Measurements from ENCODE around the gene MYOZ2.

Gene MYOZ2

DNA sequence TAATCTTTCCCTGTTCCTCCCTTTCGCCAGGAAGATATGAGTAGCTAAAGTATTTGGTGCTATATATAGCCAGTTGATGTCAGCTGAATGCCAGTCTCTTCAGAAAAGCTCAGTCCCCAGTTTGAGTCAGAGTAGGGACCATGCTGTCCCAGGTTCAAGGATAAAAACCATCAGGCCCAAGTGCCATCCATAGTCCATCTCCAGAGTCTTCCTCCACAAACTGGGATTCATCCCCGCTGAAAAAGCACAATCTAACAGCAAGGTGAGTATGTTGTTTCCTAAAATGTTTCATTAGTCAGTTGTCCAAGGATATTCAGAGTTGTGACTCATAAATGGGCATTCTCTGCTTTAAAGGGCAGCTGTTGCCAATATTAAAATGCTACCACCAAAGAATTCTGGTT lies at the start of gene MYOZ2:
TSS of gene MYOZ2 (plus strand) at position 112 of the 401 bp plus-strand sequence. CDS start 694 bp downstream, outside the sequence.
- no peak for DNase-seq

GRCh38 chr4:119087121-119087520 lies 48.5 kb upstream of the MYOZ2 start:
- DNase-seq: no peak

DNA sequence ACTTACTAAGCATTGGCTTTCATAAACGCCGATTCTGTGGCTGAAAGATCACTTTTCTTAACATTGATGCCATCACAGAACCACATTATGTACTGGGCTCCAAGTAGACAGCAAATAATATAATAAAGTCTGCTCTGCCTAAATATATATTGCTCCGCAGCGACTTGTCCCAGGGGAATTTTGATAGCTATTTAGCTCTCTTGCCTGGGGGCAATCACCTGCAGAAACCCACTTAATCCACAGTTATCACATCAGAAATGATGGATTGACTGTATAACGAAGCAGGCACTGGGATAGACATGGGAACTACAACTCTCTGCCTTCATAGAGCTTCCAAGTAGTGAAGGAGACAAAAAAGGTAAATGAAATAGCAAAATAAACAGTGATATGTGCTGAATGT lies 48.0 kb upstream of the MYOZ2 start:
- no peak for DNase-seq

- no peak for DNase-seq
Observed at GRCh38 chr4:119093042-119093827, 42.4 kb upstream of the MYOZ2 start.

- no peak for DNase-seq
Observed at GRCh38 chr4:119097282-119097900, 38.2 kb upstream of the MYOZ2 start.

DNA sequence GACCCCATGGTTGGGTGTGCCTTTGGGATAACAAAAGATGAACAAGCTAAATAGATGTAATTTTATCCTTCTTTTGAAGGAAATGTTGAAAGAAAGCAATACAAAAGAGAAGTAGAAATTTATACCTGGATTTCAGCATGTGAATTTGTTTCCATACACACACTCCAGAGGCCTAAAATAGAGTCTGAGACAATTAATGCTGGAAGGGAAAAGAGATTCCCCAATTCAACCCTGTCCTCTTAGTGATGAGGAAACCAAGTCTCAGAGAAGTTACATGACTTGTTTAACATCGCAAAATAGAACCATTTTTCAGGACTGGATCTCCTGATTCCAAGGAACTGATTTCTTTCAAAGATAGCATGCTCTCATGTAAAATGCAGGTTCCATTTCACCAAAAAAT lies 37.3 kb upstream of the MYOZ2 start:
- no peak for DNase-seq

GRCh38 chr4:119099227-119099810 lies 36.3 kb upstream of the MYOZ2 start:
- no peak for DNase-seq

- DNase-seq: no peak
Observed at GRCh38 chr4:119100655-119101054, 35.0 kb upstream of the MYOZ2 start.

DNA sequence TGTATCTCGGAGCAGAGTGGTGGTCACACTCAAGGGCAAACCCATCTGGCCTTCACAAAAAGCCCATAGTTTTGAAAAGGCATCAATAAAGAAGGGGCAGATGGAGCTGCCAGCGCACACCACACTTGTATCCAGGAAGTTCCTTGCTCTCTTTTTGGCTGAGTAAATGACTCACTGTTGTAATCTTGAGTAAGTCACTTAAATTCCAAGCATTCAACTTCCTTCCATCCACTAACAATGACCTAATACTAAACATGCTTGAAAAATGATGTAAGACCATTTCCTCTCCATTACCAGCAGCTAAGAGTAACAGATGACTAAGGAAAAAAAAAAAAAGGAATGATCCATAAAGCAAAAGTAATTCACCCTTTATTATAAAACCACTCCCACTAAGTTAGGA lies 32.4 kb upstream of the MYOZ2 start:
- no peak for DNase-seq

DNA sequence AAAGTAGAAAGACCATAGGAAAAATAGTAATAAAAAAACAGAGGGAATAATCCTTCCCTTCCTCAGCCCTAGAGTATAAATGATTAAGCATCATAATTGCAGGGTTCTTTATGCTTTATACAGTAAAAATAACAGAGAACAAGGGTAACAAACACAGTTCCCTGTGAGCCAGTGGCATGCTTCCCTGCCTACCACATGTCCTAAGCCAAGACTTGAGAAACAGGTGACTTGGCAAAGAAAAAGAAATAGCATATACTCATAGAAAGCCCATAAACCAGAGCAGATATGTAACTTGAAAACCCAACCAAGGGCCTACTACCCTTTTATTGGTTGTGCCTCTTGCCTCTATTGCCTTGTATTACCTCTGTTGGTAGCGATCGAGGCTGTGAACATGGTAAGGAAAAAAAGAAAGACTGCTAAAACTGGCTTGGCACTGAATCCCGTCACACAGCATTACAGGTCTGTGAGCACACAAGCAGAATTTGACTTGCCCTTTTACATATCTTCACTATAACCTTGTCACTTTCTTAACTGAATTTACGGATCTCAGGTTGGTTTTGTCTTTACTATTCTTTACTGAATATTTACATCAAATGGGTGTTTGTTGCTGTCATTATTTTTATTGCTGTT lies 30.9 kb upstream of the MYOZ2 start:
- DNase-seq: no peak

DNA sequence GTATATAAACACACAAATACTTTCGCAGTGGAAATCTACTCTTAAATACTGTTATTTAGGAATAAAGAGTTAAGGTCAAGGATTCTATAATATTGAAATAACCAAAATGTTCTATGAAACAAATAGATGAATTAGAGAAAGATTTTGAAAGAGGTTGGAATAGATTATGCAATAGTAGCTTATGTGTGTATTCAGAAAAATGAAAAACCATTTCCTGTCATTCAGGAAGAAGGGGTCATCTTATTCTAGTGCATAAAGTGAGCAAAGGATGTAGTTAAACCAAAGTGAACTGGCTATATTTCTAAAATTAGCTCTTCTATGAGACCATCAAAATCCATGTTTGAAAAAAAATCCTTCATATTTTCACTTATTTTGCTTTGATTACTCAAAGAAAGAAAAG lies 30.0 kb upstream of the MYOZ2 start:
- no peak for DNase-seq

GRCh38 chr4:119106036-119107000 lies 29.3 kb upstream of the MYOZ2 start:
- DNase-seq: no peak

- no peak for DNase-seq
Observed at GRCh38 chr4:119110121-119110520, 25.5 kb upstream of the MYOZ2 start.

GRCh38 chr4:119111296-119111695 lies 24.3 kb upstream of the MYOZ2 start:
- DNase-seq: no peak

DNA sequence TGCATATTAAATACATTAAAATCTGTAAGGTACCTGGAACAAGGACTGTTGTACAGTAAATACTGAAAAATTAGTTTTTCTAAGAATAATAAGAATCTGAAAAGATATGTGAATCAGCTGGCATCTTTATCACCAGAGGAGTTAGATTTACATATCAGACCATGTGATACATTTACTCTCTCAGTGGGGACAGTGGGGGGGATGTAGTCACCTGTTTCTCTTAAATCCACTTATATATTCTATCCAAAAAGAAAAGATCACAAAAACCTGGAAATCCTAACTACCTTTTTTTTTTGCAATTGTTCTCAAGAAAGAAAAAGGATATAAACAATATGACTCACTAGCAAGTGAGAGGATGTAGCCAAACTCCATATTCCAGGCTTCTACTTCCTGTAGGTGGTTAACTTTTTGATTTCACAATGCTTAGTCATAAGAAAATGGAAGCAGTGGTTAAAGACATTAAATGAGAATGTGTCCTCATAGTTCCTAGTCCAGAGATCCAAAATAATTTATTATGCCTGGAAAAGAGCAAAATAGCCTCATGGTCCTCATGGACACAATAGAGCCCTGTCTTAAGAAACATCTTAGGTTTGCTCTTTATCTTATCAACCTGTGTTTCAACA lies 22.5 kb upstream of the MYOZ2 start:
- no peak for DNase-seq

- no peak for DNase-seq
Observed at GRCh38 chr4:119116021-119116420, 19.6 kb upstream of the MYOZ2 start.

- DNase-seq: no peak
Observed at GRCh38 chr4:119116925-119117900, 18.4 kb upstream of the MYOZ2 start.

DNA sequence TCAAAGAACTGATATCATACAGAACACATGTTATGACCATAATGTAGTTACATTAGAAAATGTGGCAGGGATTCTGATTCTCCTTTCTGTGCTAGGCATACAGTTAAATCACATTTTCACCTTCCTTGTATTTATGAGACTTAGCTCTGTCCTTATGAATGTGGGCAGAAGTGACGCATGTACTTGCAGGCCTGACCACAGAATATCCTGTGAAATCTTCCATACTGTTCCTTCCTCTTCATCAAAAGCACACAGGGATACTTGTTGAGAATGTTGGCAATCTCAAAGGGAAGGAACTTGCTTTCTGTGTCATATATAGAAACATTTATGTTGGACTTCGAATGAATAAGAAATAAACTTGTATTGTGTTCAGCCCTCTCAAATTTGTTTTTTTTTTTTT lies 17.2 kb upstream of the MYOZ2 start:
- no peak for DNase-seq

GRCh38 chr4:119124352-119124751 lies 11.3 kb upstream of the MYOZ2 start:
- DNase-seq: no peak

DNA sequence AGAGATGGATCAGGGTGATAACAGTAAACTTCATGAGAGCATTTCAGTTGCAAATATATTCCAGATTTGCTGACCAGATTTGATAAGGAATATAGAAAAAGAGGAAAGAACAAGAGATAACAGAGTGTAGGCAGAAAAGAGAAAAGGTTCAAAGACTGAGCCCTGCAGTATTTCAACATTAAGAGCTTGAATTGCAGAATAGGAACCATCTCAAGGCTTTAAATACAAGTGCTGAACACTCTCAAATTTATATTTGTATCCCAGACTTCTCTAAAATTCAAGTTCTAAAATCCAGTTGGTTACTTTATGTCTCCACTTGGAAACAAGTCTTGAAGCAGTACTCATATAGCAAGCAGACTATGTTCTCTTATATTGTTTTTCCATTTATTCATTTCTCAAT lies 9.7 kb upstream of the MYOZ2 start:
- no peak for DNase-seq

DNA sequence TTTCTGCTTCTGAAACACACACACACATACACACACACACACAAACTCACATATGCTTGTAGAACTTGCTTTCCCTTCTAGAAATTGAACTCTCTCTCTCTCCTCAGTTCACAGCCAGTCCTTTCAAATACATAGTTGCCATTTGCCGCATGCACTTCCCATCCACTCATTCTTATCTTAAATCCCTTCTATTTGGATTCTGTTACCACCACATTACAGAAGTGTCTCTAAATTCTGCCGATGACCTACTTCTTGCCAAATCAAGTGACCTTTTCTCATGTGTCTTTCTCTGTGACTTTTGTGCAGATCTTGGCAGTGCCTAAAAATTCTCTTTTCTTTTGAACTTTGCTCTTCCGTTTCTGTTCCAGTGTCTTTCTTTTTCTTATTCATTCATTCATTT lies 7.5 kb upstream of the MYOZ2 start:
- DNase-seq: no peak
